CD4-positive, alpha-beta T cell treated with Interleukin-6 at 100 ng/mL for 8 hours (primary cell): Measurements from ENCODE around the gene CDK1.
A peak's percentile ranks its signal among the peaks of the same experiment; 100 is the strongest.

Source experiments
- DNase-seq: peaks from one replicate; pipeline ENCODE4 v3.0.0-alpha.2; 2020; ENCODE audit warnings: mixed read lengths, low spot score

The CDK1 gene

DNA sequence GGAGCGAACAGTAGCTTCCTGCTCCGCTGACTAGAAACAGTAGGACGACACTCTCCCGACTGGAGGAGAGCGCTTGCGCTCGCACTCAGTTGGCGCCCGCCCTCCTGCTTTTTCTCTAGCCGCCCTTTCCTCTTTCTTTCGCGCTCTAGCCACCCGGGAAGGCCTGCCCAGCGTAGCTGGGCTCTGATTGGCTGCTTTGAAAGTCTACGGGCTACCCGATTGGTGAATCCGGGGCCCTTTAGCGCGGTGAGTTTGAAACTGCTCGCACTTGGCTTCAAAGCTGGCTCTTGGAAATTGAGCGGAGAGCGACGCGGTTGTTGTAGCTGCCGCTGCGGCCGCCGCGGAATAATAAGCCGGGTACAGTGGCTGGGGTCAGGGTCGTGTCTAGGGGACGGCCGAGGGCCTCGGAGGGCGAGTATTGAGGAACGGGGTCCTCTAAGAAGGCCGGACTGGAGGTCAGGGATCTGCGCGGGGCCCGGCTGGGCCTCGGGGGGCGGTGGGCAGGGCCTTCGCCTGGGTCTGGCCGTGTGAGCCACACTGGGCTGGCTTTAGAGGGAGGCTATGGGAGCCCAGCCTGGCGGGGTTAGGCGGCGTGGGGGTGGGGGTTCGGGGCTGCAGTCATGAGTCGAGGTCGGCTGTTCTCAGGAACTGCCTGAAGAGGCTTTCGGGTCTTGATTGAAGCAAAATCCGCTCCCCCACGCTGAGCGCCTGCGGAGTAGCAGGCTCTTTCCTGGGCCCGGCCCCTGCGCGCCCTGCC, at the start of gene CDK1:
Gene CDK1 (plus strand): TSS at position 265 of the 757 bp plus-strand sequence. CDS start 1,688 bp downstream, outside the sequence.
- peak; percentile 94 for DNase-seq

DNA sequence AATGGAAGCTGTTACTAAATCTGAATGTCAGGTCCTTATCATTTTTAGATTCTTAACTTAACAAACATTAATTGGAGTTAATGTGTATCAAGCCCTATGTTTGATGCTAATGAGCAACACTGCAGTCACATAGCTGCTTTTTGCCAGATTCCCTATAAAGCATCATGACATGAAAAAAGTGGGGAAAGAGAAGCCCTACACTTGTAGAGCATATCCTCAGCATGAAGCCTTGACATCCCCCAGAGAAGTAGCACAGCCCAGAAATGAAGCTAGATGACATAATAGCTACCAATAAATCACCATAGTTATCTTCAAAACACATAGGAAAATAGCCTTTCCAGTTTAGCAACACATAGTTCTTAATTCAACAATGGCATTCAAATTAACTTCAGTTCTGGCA, 49.2 kb upstream of the CDK1 start:
- no peak for DNase-seq

DNA sequence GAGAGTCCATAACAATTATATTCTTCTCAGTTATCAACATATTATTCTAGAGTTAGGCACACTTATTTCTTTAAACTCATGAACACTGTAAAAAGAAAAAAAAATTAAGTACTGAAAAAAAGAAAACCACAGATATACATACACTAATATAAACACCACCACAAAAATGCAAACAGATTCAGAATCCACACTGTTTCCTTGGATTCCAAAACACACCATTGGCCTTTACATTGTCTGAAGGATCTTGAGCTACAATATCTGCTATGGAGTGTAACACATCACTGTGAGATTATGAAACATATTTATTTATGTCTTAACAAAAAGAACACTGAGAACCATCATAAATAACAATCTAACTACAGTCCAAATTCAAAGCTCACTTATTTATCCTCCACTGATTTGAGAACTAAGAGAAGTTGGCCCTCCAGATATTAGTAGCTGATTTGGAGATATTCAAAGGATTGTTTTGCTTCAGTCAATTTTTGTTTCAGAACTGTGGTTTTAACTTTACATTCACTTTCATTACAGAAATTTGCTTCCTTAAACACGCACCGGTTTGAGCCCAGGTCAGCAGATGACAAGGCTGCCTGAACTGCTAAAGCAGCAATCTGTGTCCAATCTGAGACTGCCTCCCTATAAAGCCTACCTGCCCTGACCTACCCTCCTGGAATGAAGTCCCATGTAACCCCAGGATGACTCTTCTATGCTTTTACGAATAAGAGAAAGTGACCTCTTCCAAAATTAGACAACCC, 47.0 kb upstream of the CDK1 start:
- peak; percentile 48 for DNase-seq

DNA sequence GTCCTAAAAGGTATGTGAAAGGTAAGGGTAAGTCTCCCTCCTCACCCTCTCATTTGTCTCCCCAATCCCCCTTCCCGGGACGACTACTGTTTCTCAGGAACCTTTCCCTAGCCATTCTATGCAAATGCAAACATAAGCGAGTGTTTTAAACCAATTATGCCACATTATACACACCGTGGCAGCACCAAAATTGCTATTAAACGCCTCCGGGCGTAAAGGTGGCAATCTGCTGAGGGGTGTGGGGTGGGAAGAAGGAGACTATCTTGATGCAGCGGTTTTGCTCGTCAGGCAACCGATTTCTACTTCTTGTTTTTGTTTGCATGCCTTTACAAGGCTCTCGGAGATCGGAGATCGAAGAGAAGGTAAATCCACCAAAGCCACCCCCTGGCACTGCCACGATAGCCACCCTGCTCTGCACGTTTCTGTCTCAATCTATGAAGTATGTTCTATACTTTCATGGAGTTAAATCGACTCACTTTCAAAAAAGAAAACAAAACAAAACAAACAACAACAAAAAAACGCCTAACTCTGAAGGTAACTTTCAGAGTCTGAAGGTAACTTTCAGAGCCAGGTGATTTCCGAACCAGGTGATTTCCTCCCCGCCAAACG, 46.0 kb upstream of the CDK1 start:
- DNase-seq = peak; percentile 52

DNA sequence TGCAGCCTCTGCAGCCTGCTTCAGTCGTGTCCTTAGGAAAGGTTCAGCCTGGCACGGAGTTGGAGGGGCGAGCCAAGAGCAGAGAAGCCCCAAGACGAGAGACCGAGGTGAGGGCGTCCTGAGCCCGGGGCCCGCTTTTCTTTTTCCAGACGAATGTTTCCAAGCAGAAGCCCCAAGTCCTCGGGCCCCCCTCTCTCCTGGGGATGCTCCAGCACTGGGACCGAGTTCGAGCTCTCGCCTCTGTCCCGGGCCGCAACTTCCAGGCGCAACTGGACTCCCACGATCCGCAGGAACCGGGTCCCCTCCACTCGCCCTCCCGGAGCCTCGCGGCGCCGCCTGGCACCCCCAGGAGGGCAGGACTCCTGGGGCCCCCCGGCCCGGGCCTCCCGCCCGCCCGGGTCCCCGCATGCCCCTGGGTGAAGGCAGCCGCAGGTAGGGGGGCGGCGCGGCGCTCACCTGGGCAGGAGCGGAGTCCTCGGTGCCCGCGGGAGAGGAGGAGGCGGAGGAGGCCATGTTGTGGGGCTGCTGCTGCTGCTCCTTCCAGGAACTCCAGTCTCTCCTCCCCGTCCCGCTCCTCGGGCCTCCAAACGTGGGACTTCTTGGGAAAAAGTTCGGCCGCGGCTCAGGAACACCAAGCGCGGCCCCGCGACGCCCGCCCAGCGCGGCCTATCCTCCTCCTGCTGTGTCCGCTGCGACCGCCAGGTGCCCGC, 45.3 kb upstream of the CDK1 start:
- no peak for DNase-seq

DNA sequence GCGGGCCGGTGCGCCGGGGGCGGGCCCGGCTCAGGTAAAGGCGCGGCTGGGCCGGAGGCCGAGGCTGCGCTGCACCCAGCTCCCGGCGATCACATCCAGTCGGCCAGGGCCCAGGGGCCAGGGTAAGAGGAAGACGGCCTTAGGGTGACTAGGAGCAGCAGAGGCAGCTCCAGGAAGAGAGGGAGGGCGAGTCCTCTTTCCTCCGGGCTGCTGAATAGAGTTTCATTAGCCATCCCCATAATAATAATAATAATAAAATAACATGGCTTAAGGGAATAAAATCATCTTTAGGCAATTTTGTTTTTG, 44.8 kb upstream of the CDK1 start:
- peak; percentile 42 for DNase-seq

DNA sequence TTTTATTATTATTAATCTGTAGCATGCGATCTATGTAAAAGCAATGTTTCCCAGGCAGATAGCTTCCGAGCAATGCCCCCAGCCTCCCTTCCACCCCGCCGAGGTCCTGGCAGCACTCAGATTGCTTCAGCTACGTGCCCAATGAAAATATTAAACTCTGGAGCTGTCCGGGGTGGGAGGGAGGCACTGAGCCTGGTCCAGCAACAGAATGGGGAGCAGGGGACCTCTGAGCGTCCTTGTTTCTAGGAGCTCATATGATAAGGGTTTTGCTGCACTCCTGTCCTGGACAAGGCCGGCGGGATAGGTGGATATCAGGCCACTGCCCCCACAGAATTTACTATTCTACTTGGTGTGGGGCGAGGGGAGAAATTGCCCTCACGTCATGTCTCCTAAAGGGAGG, 44.5 kb upstream of the CDK1 start:
- no peak for DNase-seq

DNA sequence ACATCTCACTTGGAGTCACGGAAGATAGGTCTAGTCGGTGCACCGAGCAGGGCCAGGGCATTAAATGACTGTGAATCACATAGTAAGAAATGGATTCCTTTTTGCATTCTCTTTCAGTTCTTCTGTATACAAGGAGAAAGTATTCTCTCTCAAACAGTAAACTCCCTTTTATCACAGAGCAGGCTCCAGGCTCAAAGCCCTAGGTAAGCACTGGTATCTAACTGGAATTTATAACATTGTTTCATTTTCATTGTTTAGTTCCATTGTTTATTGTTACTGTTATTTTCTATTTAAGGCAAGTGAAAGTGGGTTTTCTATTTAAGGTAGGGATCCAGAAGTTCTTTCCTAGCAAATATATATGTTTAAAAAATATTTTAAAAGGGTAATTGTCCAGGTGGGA, 44.1 kb upstream of the CDK1 start:
- no peak for DNase-seq

DNA sequence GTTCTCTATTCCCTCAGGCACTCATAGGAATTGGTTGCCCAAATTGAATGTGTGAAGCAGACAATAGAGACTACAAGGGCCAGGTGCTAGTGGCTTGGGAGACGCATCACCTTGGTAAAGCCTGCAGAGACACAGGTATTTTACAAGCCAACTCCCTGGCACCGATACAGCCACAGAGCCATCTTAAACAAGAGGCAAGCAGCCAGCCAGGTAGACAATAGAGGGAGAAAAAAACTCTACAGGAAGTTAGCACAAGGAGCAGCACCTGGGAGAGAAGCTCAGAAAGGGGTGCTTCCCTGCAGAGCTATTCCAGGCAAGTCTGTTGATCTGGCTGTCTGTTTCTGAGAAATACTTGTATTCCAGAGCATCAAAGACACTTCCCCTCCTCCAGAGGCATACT, 43.0 kb upstream of the CDK1 start:
- DNase-seq = no peak

DNA sequence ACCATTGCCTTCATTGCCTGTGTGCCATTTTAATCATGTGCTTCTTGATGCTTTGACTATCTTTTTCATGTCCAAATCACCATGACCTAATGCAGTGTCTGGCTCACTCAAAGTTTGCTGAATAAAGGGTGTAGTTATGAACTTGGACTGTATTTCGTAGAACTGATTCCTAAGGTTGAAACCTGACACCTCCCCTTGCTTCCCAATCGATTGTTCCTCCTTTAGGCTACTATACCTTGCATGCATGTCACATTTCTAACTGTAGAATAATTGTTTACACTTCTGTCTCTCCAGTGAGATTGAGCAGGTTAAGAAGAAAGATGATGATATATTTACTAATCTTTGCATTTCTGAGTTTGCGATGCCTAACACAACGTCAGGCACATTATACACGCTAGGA, 41.0 kb upstream of the CDK1 start:
- DNase-seq = no peak

DNA sequence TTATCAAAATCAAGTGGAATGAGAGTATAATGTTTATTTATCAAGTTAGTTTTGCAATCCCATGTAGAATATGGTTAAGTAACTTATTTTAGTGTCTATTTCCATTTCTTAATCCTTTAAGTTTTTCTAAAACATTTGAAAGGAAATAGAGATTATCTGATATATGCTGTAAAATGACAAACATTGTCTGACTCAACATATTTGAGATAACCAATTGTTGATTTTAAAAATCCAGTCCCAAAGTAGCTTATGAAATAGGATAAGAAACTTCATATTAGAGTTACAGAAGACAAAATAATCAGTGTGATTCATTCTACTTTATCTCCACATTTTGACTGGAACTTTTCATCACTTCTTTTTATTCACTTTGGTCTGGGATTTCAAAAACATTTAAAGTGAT, 38.7 kb upstream of the CDK1 start:
- DNase-seq = no peak

DNA sequence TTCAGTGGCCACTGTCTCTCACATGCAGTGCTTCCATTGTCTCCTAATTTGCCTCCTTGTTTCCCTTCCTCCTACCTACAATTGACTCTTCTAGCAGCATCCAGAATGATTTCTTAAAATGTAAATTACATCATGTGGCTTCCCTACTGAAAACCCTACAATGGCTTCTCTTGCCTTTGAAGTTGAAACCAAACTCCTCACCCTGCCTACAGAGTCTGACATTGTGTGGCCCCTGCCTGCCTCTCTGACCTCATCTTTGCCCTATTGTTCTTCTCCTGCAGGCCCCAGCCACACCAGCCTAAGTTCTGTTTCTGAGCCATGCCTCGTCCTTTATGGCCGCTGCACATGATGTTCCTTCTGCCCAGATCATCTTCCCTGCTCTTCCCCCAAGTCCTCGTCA, 35.8 kb upstream of the CDK1 start:
- no peak for DNase-seq

DNA sequence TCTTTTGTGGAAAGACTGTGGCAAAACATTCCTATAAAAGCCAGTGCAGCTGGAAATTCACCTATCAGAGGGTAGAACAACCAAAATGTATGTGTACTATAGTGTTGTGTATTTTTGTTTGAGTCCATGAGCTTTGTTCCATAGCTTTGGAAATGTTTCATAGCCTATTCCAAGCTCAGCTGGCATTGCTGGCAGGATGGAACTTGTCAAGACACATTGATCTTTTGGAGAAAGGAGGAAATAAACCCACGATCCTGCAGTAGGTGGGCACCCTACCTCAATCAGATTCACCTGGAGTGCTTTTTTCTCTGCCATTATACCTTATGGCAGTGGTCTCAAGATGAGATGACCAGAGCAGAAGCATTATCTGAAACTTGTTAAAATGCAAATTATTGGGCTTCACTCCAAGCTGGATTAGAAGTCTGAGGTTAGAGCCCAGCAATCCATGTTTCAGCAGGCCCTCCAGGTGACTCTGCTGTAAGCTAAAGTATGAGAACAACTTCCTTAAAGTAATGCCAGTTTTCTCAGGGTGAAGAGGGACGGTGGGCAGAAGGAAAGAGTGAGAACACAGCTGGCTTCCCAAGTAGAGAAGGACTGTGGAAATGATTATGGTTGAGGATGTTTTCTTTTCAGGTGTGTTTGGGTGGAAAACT, 30.3 kb upstream of the CDK1 start:
- DNase-seq = no peak

DNA sequence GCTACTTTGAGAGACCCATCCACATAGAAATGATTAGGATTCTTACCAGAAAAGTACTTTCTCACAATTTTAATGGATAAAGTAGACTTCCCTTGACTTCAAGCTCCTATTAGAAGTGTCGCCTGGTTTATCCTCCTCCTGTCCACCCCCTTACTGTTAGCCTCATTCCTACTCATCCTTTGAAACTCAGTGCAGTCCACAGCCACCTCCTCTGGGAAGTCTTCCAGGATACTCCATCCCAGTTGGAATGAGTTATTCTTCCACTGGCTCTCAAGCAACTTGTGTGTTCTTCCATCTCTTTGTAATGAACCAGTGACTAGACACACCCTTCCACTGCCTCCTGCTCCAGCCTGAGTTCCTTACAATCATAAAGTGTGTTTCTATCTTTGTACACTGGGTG, 25.1 kb upstream of the CDK1 start:
- no peak for DNase-seq

DNA sequence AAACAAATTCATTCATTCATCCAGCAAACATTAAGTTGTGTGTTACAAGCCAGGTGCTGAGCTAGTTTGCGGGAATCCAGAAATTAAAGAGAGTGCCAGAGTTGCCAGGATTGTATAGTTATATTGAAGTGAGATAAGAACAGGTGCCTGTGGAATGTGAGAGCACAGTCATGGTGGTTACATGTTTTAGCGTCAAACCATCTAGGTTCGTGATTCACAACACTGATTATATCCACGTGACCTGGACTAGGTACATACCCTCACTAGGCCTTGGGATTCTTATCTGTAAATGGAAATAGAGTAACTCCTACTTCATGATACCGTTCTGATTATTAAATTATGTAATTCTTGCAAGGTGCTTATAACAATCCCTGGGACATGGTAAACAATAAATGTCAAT, 24.5 kb upstream of the CDK1 start:
- no peak for DNase-seq

DNA sequence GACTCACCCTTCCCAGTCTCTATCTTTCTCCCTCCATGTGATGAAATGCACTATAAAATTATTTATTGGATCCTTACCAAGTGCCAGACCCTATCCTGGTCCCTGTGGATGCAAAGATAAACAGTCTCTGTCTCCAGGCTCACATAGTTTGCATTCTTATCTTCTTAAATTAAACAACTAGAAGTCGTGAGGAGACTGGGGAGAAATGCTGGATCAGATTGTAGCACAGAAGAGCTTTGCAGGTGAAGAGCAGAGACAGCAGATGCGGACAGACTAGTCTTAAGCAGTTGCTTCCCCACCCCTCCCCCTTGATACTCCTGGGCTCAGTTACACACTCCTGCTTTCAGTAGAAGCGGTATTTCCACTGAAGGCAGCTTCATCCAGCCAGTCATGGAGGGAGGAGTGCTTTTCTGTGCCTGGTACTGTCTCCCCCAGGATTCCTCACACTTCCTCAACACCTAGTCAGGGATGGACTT, 20.8 kb upstream of the CDK1 start:
- DNase-seq = no peak

DNA sequence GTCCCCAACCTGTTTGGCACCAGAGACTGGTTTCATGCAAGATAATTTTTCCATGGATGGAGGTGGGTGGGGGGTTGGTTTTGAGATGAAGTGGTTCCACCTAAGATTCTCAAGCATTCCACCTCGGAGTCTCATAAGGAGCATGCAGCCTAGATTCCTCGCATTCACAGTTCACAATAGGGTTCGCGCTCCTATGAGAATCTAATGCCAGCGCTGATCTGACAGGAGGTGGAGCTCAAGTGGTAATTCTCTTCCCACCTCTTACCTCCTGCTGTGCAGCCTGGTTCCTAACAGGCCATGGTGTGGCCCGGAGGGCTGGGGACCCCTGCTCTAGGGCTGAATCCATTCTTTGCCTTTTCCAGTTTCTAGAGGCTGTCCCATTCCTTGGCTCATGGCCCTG, 19.1 kb upstream of the CDK1 start:
- no peak for DNase-seq

DNA sequence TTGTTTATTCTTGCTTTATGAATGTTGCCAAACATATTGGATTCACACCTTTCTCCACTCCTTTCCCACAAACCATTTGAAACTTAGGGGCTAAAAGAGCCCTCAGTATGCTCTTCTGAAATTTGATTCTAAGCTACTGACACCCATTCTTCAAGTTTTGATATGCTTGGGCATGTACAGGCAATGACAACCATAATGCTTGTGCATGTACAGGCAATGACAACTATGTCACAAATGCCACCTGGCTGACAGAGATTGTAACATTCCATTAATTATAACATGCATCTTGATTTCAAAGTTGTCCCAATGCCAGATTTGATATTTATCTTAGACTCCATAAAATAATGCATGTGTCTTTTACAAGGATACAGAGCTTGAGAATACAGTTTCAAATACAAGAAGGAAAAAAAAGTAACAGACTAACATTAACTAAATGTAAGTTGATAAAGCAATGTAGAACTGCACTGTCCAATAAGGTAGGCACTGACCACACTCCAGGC, 17.5 kb upstream of the CDK1 start:
- no peak for DNase-seq

DNA sequence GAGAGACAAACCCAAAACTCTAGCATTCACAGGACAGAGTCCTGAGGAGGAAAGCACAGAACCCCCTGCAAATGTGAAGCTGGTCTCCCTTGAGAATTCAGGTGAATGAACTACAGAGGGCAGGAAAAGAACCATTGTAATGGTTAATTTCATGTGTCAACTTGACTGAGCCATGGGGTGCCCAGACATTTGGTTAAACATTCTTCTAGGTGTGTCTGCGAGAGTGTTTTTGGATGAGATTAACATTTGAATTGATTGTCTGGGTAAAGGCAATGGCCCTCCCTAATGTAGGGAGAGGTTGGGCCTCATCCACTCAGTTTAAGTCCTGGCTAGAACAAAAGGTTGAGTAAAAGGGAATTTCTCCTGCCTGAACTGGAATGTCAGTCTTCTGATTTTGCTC, 15.7 kb upstream of the CDK1 start:
- DNase-seq = no peak

DNA sequence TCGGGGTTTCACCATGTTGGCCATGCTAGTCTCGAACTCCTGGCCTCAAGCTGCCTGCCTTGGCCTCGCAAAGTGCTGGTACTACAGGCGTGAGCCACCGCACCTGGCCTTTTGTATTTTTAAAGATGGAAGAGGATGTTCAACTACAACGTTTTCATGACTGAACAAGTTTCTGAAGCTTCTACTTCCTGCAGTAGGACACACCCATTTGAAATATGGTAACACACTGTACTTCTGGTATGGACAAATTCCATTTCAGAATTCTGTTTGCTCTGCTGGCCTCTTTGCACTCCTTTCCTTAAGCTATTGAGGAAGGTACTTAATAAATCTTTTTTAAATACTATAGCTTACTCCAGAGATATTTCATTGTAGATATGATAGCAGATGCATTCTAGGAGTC, 10.9 kb upstream of the CDK1 start:
- no peak for DNase-seq

DNA sequence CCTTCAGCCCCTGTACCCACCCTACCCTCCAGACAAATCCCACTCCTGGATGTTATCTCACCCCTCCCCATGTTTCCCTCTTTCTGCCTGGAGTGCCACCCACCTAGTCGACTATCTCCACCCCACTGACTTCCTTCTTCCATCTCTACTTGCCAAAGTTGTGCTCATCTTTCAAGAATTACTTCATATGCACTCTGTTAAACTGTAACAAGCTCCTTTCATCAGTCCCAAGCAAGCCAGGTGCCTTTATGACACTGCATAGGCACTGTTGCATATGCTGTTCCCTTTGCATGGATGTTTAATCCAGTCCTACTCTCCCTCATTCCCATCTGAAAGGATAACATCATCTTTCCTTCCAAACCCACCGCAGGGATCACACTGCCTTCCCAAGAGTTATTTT, 8.9 kb upstream of the CDK1 start:
- DNase-seq = no peak

DNA sequence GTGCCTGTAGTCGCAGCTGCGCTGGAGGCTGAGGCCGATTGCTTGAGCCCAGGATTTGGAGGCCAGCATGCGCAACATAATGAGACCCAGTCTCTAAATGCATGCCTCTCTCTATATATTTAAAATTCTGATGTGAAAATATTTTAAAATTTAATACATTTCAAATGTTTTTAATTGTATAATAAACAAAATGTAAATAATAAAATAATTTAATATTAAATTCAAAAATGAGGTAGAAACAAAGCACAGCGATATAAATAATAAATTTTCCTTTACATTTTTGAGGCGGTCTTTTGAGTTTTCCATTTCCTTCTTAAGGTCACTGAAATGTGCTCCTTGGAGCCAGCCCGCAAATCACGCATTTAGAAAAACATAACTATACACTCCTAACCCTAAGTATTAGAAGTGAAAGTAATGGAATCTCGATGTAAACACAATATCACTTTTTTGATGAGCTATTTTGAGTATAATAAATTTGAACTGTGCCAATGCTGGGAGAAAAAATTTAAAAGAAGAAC, 523 bp upstream of the CDK1 start:
- no peak for DNase-seq
